SH-SY5Y (cell line): ENCODE results near the gene GRID2.

ENCODE experiments used
- GATA2 ChIP-seq: IDR thresholded peaks from 2 replicates; pipeline ENCODE4 v1.6.1; 2011; ENCODE audit warnings: mild to moderate bottlenecking, low read depth, low read length
- GATA3 ChIP-seq: IDR thresholded peaks from 2 replicates; pipeline ENCODE4 v1.6.1; 2011; ENCODE audit warnings: low read depth, mild to moderate bottlenecking, low read length, moderate library complexity

DNA sequence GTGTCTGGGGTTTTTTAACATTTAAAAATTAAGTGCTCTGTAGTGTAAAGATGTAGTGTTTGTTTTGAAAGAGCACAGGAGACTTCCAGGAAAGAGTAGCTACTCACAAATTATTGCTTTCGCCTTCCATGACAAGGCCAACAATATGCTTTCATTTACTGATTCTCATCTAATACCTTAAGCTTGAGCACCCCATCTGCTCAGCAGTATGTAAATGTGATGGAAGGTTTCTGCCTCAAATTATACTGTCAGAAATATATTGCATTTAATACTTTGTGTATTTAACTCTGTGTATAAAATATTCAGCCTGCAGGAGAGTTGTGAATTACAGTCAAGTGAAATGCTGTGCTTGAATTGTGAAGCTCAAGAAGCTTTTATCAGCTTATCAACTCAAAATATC, 1228.5 kb downstream of the GRID2 start:
- TF ChIP-seq GATA2 (no peak), GATA3 (no peak)
